Measurements from ENCODE around the gene TRIO. TPM values are rescaled to one million over a fixed set of nuclear protein-coding genes. Genes with fewer than 3 reads are reported as not detected.

Gene TRIO
- total and polyA plus RNA-seq, 10 of the 15 experiments (the other 5 are each of a cell fraction or from before 2014, with no cell fraction given), result 5.1 to 96.4 (median 44.6) TPM

- peaks cover 80% of the 10 kb centered on the region for H3K79me2 ChIP-seq (ENCODE audit: control insufficient read depth, insufficient read depth, low read length)
- no peaks in the 10 kb centered on the region for H4K20me1 ChIP-seq (ENCODE audit: control insufficient read depth, insufficient read depth)
- FAIRE-seq, result no peak
- no peak overlapping the region for H2AFZ ChIP-seq (ENCODE audit: control insufficient read depth, low read depth, low read length)
- no peak for TF ChIP-seq STAT3 (IDR thresholded peaks at IDR 0.05; ENCODE audit: low read depth, low read length)
- TF ChIP-seq NFYB (IDR thresholded peaks at IDR 0.05; ENCODE audit: insufficient read depth, low read depth, low read length), result no peak
- no peak for TF ChIP-seq ZNF687 (IDR thresholded peaks at IDR 0.05)
- TF ChIP-seq SP1 (IDR thresholded peaks at IDR 0.05; ENCODE audit: low read depth, low read length), result no peak
- no peak for TF ChIP-seq TCF3 (IDR thresholded peaks at IDR 0.05; ENCODE audit: borderline replicate concordance, insufficient read depth, low read depth, low read length)
- no peak for TF ChIP-seq SUPT20H (IDR thresholded peaks at IDR 0.05; ENCODE audit: borderline replicate concordance, control insufficient read depth, low read depth, low read length)
- TF ChIP-seq RUNX3 (IDR thresholded peaks at IDR 0.05; ENCODE audit: low read length), result no peak
- TF ChIP-seq MYB (IDR thresholded peaks at IDR 0.05; ENCODE audit: borderline replicate concordance, low read depth, low read length), result no peak
- no peak for TF ChIP-seq POLR2AphosphoS2 (IDR thresholded peaks at IDR 0.05; ENCODE audit: low read depth, low read length)
- no peak for TF ChIP-seq CREB1 (IDR thresholded peaks at IDR 0.05; ENCODE audit: low read depth)
- TF ChIP-seq MYC (IDR thresholded peaks at IDR 0.05; ENCODE audit: insufficient read depth, insufficient read length, insufficient replicate concordance, low read length, severe bottlenecking), result no peak
- TF ChIP-seq REST (IDR thresholded peaks at IDR 0.05; ENCODE audit: low read depth, low read length), result no peak
- no peak for TF ChIP-seq PBX3 (IDR thresholded peaks at IDR 0.05; ENCODE audit: insufficient replicate concordance, low read depth, low read length)
- DNase-seq (ENCODE audit: low read depth, low spot score), result no peak
- in situ Hi-C loops (cut with MboI), result no loop called here
- no peak for ATAC-seq
- ChIA-PET RAD21 (ENCODE audit: unreplicated experiment) (interaction anchor here (0.9 to 1.2 kb wide), 2 partner anchors 11 to 42 kb away, joined by 3 read pairs; no protein-coding TSS in a partner anchor), SMC1A (ENCODE audit: uncharacterized antibody, unreplicated experiment) (interaction anchor here (1.0 to 1.5 kb wide), 2 partner anchors 15 to 37 kb away, joined by 4 read pairs; no protein-coding TSS in a partner anchor), CTCF (interaction anchor here (0.7 kb wide), 1 partner anchor 15 kb away, joined by 3 read pairs; no protein-coding TSS in a partner anchor), POLR2A (interaction anchor here (1.0 to 1.1 kb wide), 2 partner anchors 22 to 24 kb away, joined by 3 to 4 read pairs; no protein-coding TSS in a partner anchor)
- BruUV-seq (replicated peaks), result no TSS peak
- WGBS (ENCODE audit: insufficient coverage, insufficient replicate concordance, low lambda C conversion rate, missing lambda C conversion rate), result 92% methylated on average over 5 of the region's 5 CpGs
- H3K4me3 ChIP-seq, result no peak overlapping the region
- no peak overlapping the region for H3K27ac ChIP-seq (ENCODE audit: control insufficient read depth, insufficient read depth)
- H3K4me2 ChIP-seq (ENCODE audit: control insufficient read depth, insufficient read depth), result no peak overlapping the region
- no peaks in the 10 kb centered on the region; the same call in 2 of the 3 replicates for H3K9me3 ChIP-seq (replicated peaks; ENCODE audit: control insufficient read depth, insufficient read depth, low read length)
- H3K9ac ChIP-seq (ENCODE audit: control insufficient read depth, insufficient read depth, low read length), result no peak overlapping the region
- intact Hi-C loops (cut with micrococcal nuclease; ENCODE audit: unreplicated experiment), result no loop called here
- no peaks in the 10 kb centered on the region; the same call in 1 of the 2 replicates for H3K4me1 ChIP-seq (ENCODE audit: control insufficient read depth, insufficient read depth, low read length)
- H3K27me3 ChIP-seq (replicated peaks in 1 of 2; ENCODE audit: control insufficient read depth in 2 of 2, insufficient read depth in 2 of 2, low read length in 1 of 2), result no peaks in the 10 kb centered on the region
- peaks cover 0 to 8% of the 10 kb centered on the region in 2 experiments; a peak in 2 of 4 replicates for H3K36me3 ChIP-seq (ENCODE audit: control insufficient read depth in 2 of 2, insufficient read depth in 2 of 2, low read length in 1 of 2)
Measured at GRCh38 chr5:14197056-14197455, 53.9 kb downstream of the TRIO start.
